GM21367 (cell line): ENCODE results near the gene SYNRG.

ENCODE experiments used
- ATAC-seq: cut with Tn5 transposase; IDR thresholded peaks from one replicate; pipeline ENCODE4 v1.9.1; 2021; ENCODE audit not compliant: unreplicated experiment

The SYNRG gene

DNA sequence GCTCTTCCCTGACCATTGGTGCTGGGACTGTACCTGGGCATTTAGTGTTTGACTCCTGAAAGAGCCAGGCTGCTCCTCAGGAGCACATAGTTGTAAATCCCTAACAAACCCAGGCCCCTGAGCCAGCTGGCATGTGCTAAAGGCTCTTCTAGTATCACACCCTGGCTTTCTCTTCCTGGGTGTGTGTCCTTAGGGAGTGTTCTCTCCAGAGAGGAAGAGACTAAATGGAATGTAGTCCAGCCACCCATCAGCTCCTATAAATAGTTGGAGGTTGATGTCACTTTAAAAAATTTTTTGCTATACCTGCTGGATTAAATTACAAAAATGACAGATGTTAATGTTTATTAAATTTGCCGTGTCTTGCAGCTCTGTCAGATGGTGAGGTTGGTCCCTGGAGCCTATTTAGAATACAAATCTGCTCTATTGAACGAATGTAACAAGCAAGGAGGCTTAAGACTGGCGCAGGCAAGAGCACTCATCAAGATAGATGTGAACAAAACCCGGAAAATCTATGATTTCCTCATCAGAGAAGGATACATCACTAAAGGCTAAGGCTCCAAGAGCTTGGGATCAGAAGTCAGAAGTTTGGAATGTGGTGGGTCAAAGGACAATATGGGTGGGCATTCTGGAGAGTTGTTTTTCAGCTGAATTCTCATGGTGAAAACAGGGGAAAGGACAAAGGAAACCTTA, 132.6 kb downstream of the SYNRG start:
- no peak for ATAC-seq

GRCh38 chr17:37475731-37476420, 133.3 kb downstream of the SYNRG start:
- ATAC-seq, result no peak

- ATAC-seq, result no peak
These were observed 139.0 kb downstream of the SYNRG start for GRCh38 chr17:37470181-37470580.

GRCh38 chr17:37466471-37466870, 142.7 kb downstream of the SYNRG start:
- ATAC-seq, result no peak

DNA sequence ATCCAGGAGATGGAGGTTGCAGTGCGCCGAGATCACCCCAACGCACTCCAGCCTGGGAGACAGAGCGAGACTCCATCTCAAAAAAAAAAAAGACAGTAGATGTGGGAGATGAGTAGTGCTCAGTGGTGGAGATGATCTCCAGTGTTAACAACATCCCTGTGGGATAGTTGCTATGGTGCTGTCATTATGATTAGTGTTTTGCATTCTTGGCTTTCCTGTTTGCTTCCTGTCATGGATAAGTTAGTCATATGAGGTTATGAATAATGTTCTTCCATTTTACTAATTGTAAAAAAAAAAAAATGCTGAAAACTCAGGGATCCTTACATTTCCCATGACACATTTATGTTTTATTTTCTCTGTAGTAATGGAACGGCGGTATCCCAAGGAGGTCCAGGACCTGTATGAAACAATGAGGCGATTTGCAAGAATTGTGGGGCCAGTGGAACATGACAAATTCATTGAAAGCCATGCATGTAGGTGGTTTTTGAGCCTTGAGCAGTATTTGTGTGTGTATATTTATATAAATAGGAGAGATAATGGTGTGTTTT, 144.1 kb downstream of the SYNRG start:
- ATAC-seq, result no peak
